NCI-H187 treated with DMSO at 0.1 percent for 48 hours (cell line): ENCODE results near the gene C14orf39.

ENCODE experiments used
- DNase-seq: peaks from one replicate; lab custom pipeline; 2025; lab: John Stamatoyannopoulos, UW

C14orf39 gene

GRCh38 chr14:60485598-60486251 lies at the start of gene C14orf39:
C14orf39 (minus strand) TSS chr14:60486063; CDS start chr14:60485078, 985 bp downstream.
- no peak for DNase-seq

GRCh38 chr14:60532442-60532841 lies 46.6 kb upstream of the C14orf39 start:
- DNase-seq, result no peak

DNA sequence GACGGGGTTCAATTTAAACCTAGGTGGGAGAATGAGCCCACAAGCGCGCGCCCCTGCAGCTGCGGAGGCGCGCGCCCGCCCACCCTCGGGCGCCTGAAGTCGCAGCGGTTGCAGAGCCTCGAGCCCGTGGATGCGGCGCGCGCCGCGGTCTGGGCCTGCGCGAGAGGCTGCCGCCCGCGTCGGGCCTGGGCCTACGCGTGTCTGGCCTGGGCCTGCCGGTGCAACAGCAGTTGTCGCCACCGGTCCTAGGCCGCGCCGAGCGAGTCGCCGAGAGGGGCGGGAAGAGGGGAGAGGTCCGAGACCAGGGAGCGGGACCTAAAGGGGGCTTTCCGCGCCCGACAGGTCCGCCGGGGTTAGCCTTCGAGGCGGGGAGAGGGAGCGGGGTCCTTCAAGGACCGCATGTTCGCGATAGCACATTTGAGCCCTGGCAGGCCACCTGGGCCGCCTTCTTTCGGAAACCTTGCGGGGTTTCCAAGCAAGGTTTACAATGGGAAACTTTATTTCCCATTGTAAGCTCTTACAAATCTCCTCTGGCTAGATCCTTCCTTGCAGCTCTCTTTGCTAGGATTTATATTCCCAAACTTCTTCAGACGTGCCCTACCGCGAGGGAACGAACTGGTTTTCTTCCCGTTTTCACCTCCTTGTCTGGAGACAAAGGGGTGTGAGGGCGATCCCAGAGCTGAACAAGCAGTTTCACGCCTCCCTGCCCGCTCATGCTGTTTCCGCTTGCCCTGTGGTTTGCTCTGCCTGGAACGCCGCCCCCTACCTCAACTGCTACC lies 29.8 kb upstream of the C14orf39 start:
- DNase-seq, result no peak

GRCh38 chr14:60514741-60515491 lies 29.1 kb upstream of the C14orf39 start:
- DNase-seq, result no peak

DNA sequence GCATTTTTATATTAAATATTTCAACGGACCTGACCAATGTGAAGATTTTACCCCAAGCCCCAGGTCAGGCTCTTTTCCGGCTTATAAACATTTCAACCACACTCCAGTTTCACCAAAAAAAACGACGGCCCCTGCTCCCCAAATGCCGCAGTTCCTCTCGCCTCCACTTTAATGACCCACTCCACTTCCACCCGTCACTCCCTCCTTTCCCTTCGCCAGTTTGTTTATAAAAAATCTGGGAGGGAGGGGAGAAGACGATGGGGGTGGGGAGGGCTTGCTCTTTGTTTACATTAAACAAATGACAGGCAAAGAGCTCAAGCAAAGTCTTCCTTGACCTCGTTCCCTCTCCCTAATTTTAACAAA lies 28.5 kb upstream of the C14orf39 start:
- DNase-seq, result peak; percentile 78

- DNase-seq, result no peak
Measured at GRCh38 chr14:60512973-60513571, 27.2 kb upstream of the C14orf39 start.

- no peak for DNase-seq
Measured at GRCh38 chr14:60512126-60512525, 26.3 kb upstream of the C14orf39 start.

GRCh38 chr14:60510951-60511599 lies 25.2 kb upstream of the C14orf39 start:
- no peak for DNase-seq

GRCh38 chr14:60510254-60510950 lies 24.5 kb upstream of the C14orf39 start:
- DNase-seq, result no peak

DNA sequence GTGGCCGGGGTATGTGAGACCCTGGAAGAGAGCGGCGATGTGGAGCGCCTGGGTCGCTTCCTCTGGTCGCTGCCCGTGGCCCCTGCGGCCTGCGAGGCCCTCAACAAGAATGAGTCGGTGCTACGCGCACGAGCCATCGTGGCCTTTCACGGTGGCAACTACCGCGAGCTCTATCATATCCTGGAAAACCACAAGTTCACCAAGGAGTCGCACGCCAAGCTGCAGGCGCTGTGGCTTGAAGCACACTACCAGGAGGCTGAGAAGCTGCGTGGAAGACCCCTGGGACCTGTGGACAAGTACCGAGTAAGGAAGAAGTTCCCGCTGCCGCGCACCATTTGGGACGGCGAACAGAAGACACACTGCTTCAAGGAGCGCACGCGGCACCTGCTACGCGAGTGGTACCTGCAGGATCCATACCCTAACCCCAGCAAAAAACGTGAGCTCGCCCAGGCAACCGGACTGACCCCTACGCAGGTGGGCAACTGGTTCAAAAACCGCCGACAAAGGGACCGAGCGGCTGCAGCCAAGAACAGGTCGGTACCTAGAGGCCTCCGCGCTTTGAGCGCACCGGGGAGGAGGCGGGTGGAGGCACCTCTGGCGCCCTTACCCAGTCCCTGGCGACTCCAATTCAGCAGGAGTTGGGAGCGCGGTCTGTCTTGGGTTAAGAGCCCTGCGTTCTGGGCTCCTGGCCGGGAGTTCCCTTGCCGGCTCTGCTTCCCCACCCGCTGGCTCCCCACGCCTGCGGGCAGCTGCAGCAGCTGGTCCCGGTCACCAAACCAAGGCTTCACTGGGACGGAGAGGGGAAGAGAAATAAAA lies 23.8 kb upstream of the C14orf39 start:
- no peak for DNase-seq

- no peak for DNase-seq
Measured at GRCh38 chr14:60508707-60509437, 23.0 kb upstream of the C14orf39 start, which contains the start of gene SIX6. SIX6 (plus strand) TSS chr14:60509146; CDS start chr14:60509399, 253 bp downstream.

DNA sequence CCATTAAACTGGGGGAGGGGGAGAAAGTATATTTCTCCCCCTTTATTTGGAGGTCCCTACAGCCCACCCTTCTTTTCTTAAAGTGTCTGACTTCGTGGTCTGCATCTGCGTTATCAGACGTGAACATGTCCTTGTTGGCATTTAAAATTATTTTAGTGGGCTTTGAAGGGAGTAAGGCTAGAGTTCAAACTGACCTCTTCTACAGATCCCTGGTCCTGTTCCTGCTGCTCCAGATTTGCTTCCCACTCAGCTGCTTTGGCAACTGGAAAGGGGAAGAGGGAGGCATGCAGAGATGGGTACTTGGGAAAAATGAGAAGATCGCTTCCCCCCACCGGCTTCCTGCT lies 22.5 kb upstream of the C14orf39 start:
- DNase-seq, result no peak

GRCh38 chr14:60506985-60507829 lies 21.3 kb upstream of the C14orf39 start:
- no peak for DNase-seq

GRCh38 chr14:60506462-60506984 lies 20.7 kb upstream of the C14orf39 start:
- no peak for DNase-seq

DNA sequence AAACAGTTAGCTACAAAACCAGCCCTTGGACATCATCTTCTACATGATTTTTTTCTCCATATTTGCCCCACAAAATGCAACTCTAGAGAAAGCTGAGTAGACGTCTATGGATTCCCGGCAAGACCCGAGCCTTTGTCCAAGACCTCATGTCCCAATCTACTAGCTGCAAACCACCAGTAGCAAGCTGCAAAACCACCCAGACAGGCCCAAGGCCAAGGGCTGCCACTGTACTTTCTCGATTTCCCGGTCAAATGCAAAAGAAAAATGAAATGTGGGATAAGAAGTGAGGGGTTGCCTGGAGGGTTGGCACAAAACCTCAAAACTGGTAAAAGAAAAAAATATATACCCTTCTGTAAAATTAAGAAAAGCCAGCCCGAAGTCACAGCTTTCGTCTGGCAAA lies 20.1 kb upstream of the C14orf39 start:
- no peak for DNase-seq

- no peak for DNase-seq
Measured at GRCh38 chr14:60505448-60505847, 19.6 kb upstream of the C14orf39 start.

DNA sequence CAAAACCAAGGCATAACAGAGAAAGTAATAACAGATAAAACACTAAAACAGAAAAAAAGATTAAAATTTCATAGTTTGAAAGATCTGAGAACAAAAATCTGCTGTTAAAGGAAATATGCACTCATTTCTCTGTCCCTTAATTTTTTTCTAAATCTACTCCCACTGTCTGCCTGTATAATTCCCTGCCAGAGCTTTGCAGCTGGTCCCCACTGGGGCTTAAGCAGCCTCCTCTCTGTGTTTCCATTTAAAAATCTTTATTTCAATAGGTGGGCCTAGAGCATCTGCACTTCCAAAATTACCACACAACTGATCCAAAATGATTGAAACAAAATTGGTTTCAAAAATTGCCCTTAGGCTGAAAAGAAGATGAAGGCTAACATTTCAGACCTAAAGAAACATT lies 16.7 kb upstream of the C14orf39 start:
- DNase-seq, result no peak

DNA sequence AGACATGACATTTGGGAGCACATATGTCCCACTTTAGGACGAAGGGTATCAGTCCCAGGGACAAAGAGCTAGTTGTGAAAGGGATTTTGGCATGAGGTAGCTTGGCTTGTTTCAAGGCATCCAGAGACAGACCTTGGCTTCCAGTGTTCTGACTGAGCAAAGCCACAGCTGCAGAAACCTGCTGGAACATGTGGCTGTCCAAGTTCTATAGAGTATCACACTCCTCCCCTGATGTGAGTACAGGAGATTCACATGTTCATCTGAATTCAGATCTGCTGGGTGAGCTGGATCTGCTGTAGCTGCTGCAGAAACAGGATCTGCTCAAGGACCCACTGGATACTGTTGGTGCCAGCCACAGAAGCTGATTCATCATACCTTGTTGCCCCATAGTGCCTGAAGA lies 10.1 kb upstream of the C14orf39 start:
- DNase-seq, result no peak

- DNase-seq, result no peak
Measured at GRCh38 chr14:60490270-60490669, 4.4 kb upstream of the C14orf39 start.
